ENCODE data around the gene TYMS. TPM values are rescaled to one million over a fixed set of nuclear protein-coding genes. Genes with fewer than 3 reads are reported as not detected.
"Not testable (repeated sequence)": the region's sequence is repeated elsewhere in the genome, so short reads cannot be mapped to it uniquely, and the experiment has no call there.

Gene TYMS
- total and polyA plus RNA-seq, 4 donors: 22.1 to 70.3 (median 43.1) TPM

GRCh38 chr18:681985-682384, 24.5 kb downstream of the TYMS start:
- no peak overlapping the region for H3K4me3 ChIP-seq (ENCODE audit: low read depth, low read length)
- H3K36me3 ChIP-seq (ENCODE audit: control insufficient read depth, insufficient read depth, low read length): peaks cover 27% of the 10 kb centered on the region
- DNase-seq (ENCODE audit: low read depth in 4 of 6, low spot score in 6 of 6): no peak
- 89% methylated on average over 5 of the region's 5 CpGs for WGBS (ENCODE audit: insufficient coverage)
- H3K27me3 ChIP-seq (ENCODE audit: control insufficient read depth, insufficient read depth, low read length): no peaks in the 10 kb centered on the region
- no peaks in the 10 kb centered on the region for H3K9me3 ChIP-seq (ENCODE audit: control insufficient read depth, insufficient read depth, low read length)
- H3K27ac ChIP-seq (ENCODE audit: low read depth, low read length): no peak overlapping the region
- peaks cover 8% of the 10 kb centered on the region for H3K4me1 ChIP-seq (ENCODE audit: control insufficient read depth, insufficient read depth, low read length)

- not testable (repeated sequence) for DNase-seq (ENCODE audit: low read depth in 4 of 6, low spot score in 6 of 6); H3K27me3 ChIP-seq (ENCODE audit: control insufficient read depth, insufficient read depth, low read length); H3K9me3 ChIP-seq (ENCODE audit: control insufficient read depth, insufficient read depth, low read length); H3K4me3 ChIP-seq (ENCODE audit: low read depth, low read length); H3K27ac ChIP-seq (ENCODE audit: low read depth, low read length)
- peaks cover 12% of the 10 kb centered on the region for H3K4me1 ChIP-seq (ENCODE audit: control insufficient read depth, insufficient read depth, low read length)
- peaks cover 29% of the 10 kb centered on the region for H3K36me3 ChIP-seq (ENCODE audit: control insufficient read depth, insufficient read depth, low read length)
- 92% methylated on average over 6 of the region's 9 CpGs for WGBS (ENCODE audit: insufficient coverage)
Measured at GRCh38 chr18:682416-682815, 25.0 kb downstream of the TYMS start.

GRCh38 chr18:682833-683232, 25.4 kb downstream of the TYMS start:
- Histone ChIP-seq H3K4me1 (ENCODE audit: control insufficient read depth, insufficient read depth, low read length) (peaks cover 12% of the 10 kb centered on the region), H3K4me3 (ENCODE audit: low read depth, low read length) (no peak overlapping the region), H3K36me3 (ENCODE audit: control insufficient read depth, insufficient read depth, low read length) (peaks cover 29% of the 10 kb centered on the region), H3K27ac (ENCODE audit: low read depth, low read length) (no peak overlapping the region), H3K27me3 (ENCODE audit: control insufficient read depth, insufficient read depth, low read length) (no peaks in the 10 kb centered on the region), H3K9me3 (ENCODE audit: control insufficient read depth, insufficient read depth, low read length) (no peaks in the 10 kb centered on the region)
- DNase-seq (ENCODE audit: low read depth in 4 of 6, low spot score in 6 of 6): no peak

GRCh38 chr18:683531-683930, 26.1 kb downstream of the TYMS start:
- Histone ChIP-seq H3K4me3 (ENCODE audit: low read depth, low read length) (no peak overlapping the region), H3K36me3 (ENCODE audit: control insufficient read depth, insufficient read depth, low read length) (peaks cover 28% of the 10 kb centered on the region), H3K27ac (ENCODE audit: low read depth, low read length) (no peak overlapping the region), H3K9me3 (ENCODE audit: control insufficient read depth, insufficient read depth, low read length) (no peaks in the 10 kb centered on the region), H3K27me3 (ENCODE audit: control insufficient read depth, insufficient read depth, low read length) (no peaks in the 10 kb centered on the region), H3K4me1 (ENCODE audit: control insufficient read depth, insufficient read depth, low read length) (peaks cover 12% of the 10 kb centered on the region)
- 75% methylated on average over 4 of the region's 5 CpGs for WGBS (ENCODE audit: insufficient coverage)
- no peak for DNase-seq (ENCODE audit: low read depth in 4 of 6, low spot score in 6 of 6)

GRCh38 chr18:685438-685837, 28.0 kb downstream of the TYMS start:
- Histone ChIP-seq H3K27me3 (ENCODE audit: control insufficient read depth, insufficient read depth, low read length) (no peaks in the 10 kb centered on the region), H3K4me3 (ENCODE audit: low read depth, low read length) (no peak overlapping the region), H3K36me3 (ENCODE audit: control insufficient read depth, insufficient read depth, low read length) (peaks cover 22% of the 10 kb centered on the region), H3K4me1 (ENCODE audit: control insufficient read depth, insufficient read depth, low read length) (peaks cover 12% of the 10 kb centered on the region), H3K9me3 (ENCODE audit: control insufficient read depth, insufficient read depth, low read length) (no peaks in the 10 kb centered on the region), H3K27ac (ENCODE audit: low read depth, low read length) (no peak overlapping the region)
- no peak for DNase-seq (ENCODE audit: low read depth in 4 of 6, low spot score in 6 of 6)
- 83% methylated on average over 2 of the region's 3 CpGs for WGBS (ENCODE audit: insufficient coverage)

GRCh38 chr18:686339-687111, 29.1 kb downstream of the TYMS start:
- no peaks in the 10 kb centered on the region for H3K9me3 ChIP-seq (ENCODE audit: control insufficient read depth, insufficient read depth, low read length)
- peaks cover 14% of the 10 kb centered on the region for H3K36me3 ChIP-seq (ENCODE audit: control insufficient read depth, insufficient read depth, low read length)
- peak in 1 of 6 donors; percentile 26 for DNase-seq (ENCODE audit: low read depth in 4 of 6, low spot score in 6 of 6)
- peaks cover 12% of the 10 kb centered on the region for H3K4me1 ChIP-seq (ENCODE audit: control insufficient read depth, insufficient read depth, low read length)
- H3K27me3 ChIP-seq (ENCODE audit: control insufficient read depth, insufficient read depth, low read length): no peaks in the 10 kb centered on the region
- no peak overlapping the region for H3K27ac ChIP-seq (ENCODE audit: low read depth, low read length)
- WGBS (ENCODE audit: insufficient coverage): 24% methylated on average over 7 of the region's 11 CpGs
- no peak overlapping the region for H3K4me3 ChIP-seq (ENCODE audit: low read depth, low read length)

- peaks cover 12% of the 10 kb centered on the region for H3K4me1 ChIP-seq (ENCODE audit: control insufficient read depth, insufficient read depth, low read length)
- peaks cover 22% of the 10 kb centered on the region for H3K36me3 ChIP-seq (ENCODE audit: control insufficient read depth, insufficient read depth, low read length)
- no peak for DNase-seq (ENCODE audit: low read depth in 4 of 6, low spot score in 6 of 6)
- no peaks in the 10 kb centered on the region for H3K27me3 ChIP-seq (ENCODE audit: control insufficient read depth, insufficient read depth, low read length)
- WGBS (ENCODE audit: insufficient coverage): 73% methylated on average over 5 of the region's 5 CpGs
- no peaks in the 10 kb centered on the region for H3K9me3 ChIP-seq (ENCODE audit: control insufficient read depth, insufficient read depth, low read length)
- no peak overlapping the region for H3K4me3 ChIP-seq (ENCODE audit: low read depth, low read length)
- H3K27ac ChIP-seq (ENCODE audit: low read depth, low read length): no peak overlapping the region
Measured at GRCh38 chr18:688323-688722, 30.9 kb downstream of the TYMS start.

GRCh38 chr18:692824-693223, 35.4 kb downstream of the TYMS start:
- no peak for DNase-seq (ENCODE audit: low read depth in 4 of 6, low spot score in 6 of 6)
- 86% methylated on average over 5 of the region's 6 CpGs for WGBS (ENCODE audit: insufficient coverage)

GRCh38 chr18:693466-694187, 36.2 kb downstream of the TYMS start:
- peak in 2 of 6 donors; percentile 9 to 79 for DNase-seq (ENCODE audit: low read depth in 4 of 6, low spot score in 6 of 6)
- 55% methylated on average over 5 of the region's 8 CpGs for WGBS (ENCODE audit: insufficient coverage)
- Histone ChIP-seq H3K27ac (ENCODE audit: low read depth, low read length) (no peak overlapping the region), H3K4me1 (ENCODE audit: control insufficient read depth, insufficient read depth, low read length) (peaks cover 4% of the 10 kb centered on the region), H3K9me3 (ENCODE audit: control insufficient read depth, insufficient read depth, low read length) (no peaks in the 10 kb centered on the region), H3K27me3 (ENCODE audit: control insufficient read depth, insufficient read depth, low read length) (no peaks in the 10 kb centered on the region), H3K4me3 (ENCODE audit: low read depth, low read length) (no peak overlapping the region), H3K36me3 (ENCODE audit: control insufficient read depth, insufficient read depth, low read length) (peaks cover 16% of the 10 kb centered on the region)

More at GRCh38 chr18:692824-693223, 35.4 kb downstream of the TYMS start:
- H3K4me3 ChIP-seq (ENCODE audit: low read depth, low read length): no peak overlapping the region
- H3K9me3 ChIP-seq (ENCODE audit: control insufficient read depth, insufficient read depth, low read length): no peaks in the 10 kb centered on the region
- no peaks in the 10 kb centered on the region for H3K27me3 ChIP-seq (ENCODE audit: control insufficient read depth, insufficient read depth, low read length)
- peaks cover 4% of the 10 kb centered on the region for H3K4me1 ChIP-seq (ENCODE audit: control insufficient read depth, insufficient read depth, low read length)
- peaks cover 16% of the 10 kb centered on the region for H3K36me3 ChIP-seq (ENCODE audit: control insufficient read depth, insufficient read depth, low read length)
- no peak overlapping the region for H3K27ac ChIP-seq (ENCODE audit: low read depth, low read length)

- H3K4me3 ChIP-seq (ENCODE audit: low read depth, low read length): no peak overlapping the region
- H3K9me3 ChIP-seq (ENCODE audit: control insufficient read depth, insufficient read depth, low read length): no peaks in the 10 kb centered on the region
- WGBS (ENCODE audit: insufficient coverage): 100% methylated on average over 1 of the region's 4 CpGs
- H3K36me3 ChIP-seq (ENCODE audit: control insufficient read depth, insufficient read depth, low read length): peaks cover 11% of the 10 kb centered on the region
- no peaks in the 10 kb centered on the region for H3K27me3 ChIP-seq (ENCODE audit: control insufficient read depth, insufficient read depth, low read length)
- DNase-seq (ENCODE audit: low read depth in 4 of 6, low spot score in 6 of 6): no peak
- H3K4me1 ChIP-seq (ENCODE audit: control insufficient read depth, insufficient read depth, low read length): peaks cover 4% of the 10 kb centered on the region
- H3K27ac ChIP-seq (ENCODE audit: low read depth, low read length): no peak overlapping the region
Measured at GRCh38 chr18:697012-697411, 39.6 kb downstream of the TYMS start.

Data from spinal cord (tissue), 10 donors.